Urinary bladder (tissue), 4 donors: ENCODE results near the gene COMMD1. TPM values are rescaled to one million over a fixed set of nuclear protein-coding genes. Genes with fewer than 3 reads are reported as not detected.

Source experiments
- DNase-seq: peaks from one replicate; pipeline ENCODE4 v3.0.0-alpha.2; 2015; ENCODE audit errors: extremely low spot score
- H3K27ac ChIP-seq: one replicate; pipeline ENCODE4 v1.5.1; 2013; ENCODE audit warnings: low read depth, mild to moderate bottlenecking, moderate library complexity
- H3K36me3 ChIP-seq: one replicate; pipeline ENCODE4 v1.6.1; 2013; ENCODE audit warnings: mild to moderate bottlenecking, moderate library complexity; ENCODE audit not compliant: insufficient read depth
- H3K4me1 ChIP-seq: one replicate; pipeline ENCODE4 v1.6.1; 2013; ENCODE audit warnings: mild to moderate bottlenecking, moderate library complexity; ENCODE audit not compliant: insufficient read depth
- H3K4me3 ChIP-seq: one replicate; pipeline ENCODE4 v1.5.1; 2013; ENCODE audit warnings: low read depth, low read length
- WGBS: extraction: QIAGEN DNeasy Blood & Tissue Kit; methylation state at CpG from one replicate; pipeline ENCODE4 v1.1.7; 2013; 5-methylcytosine and 5-hydroxymethylcytosine counted together
- polyA plus RNA-seq: library from polyadenylated mRNA; stranded (reverse); fragments of 200-250 nt; gene quantifications from one replicate; pipeline ENCODE4 v1.2.3, GENCODE V29; 2013
- small RNA-seq: library from RNA; depleted of rRNA; stranded (forward); fragments of <200 nt; gene quantifications from one replicate; pipeline ENCODE3, GENCODE V24; 2014
- total RNA-seq: library from RNA; depleted of rRNA; stranded (reverse); fragments of >200 nt; gene quantifications from one replicate; pipeline ENCODE4 v1.2.3, GENCODE V29; 2014
- donor health status: healthy with polysubstance abuse.
- donor health status: healthy.

COMMD1 gene
- total and polyA plus RNA-seq, 2 donors: 43.2 to 49.1 TPM

DNA sequence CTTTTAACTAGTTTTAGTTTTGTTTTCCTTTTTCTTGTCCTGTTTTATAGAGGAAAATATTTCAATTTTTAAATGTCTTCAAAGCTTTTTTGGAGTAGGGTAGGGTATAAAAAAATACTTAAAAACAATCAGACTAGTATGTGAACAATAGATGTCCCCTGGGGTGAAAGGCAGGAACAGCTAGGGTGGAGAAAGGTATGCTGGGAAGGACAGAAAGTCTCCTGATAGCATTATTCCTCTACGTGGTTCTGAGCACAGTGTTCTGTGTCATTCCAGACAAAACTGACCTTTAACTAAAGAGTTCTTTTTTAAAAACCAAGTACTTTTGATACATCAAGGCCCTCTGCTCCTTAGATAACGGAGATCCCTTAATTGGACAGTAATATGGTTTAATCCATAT lies 258.4 kb downstream of the COMMD1 start:
- Histone ChIP-seq H3K27ac (no peak overlapping the region), H3K4me1 (no peaks in the 10 kb centered on the region), H3K36me3 (no peaks in the 10 kb centered on the region), H3K4me3 (no peak overlapping the region)
- WGBS: 64% methylated on average over 2 of the region's 2 CpGs
- DNase-seq: no peak

DNA sequence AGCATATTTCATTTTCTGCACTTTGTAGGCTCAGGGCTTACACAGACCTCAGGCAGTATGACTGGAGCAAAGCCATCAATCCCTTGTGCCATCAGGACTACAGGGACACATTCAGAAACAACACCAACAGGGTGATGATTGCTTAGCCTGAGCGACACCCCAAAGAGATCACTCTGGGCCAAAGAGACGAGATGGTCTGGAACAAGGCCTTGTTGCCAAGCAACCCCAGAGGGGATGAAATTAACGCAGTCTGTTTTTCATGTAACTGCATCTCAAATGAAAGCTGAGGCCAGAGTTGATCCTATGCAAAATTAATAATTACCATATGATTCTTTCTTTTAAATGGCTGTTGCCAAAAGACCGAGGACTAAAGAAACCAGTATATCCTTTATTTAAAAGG lies 270.3 kb downstream of the COMMD1 start:
- DNase-seq: no peak
- 69% methylated on average over 4 of the region's 4 CpGs for WGBS
- no peak overlapping the region for H3K27ac ChIP-seq
- H3K4me1 ChIP-seq: no peaks in the 10 kb centered on the region
- H3K4me3 ChIP-seq: no peak overlapping the region
- H3K36me3 ChIP-seq: no peaks in the 10 kb centered on the region

DNA sequence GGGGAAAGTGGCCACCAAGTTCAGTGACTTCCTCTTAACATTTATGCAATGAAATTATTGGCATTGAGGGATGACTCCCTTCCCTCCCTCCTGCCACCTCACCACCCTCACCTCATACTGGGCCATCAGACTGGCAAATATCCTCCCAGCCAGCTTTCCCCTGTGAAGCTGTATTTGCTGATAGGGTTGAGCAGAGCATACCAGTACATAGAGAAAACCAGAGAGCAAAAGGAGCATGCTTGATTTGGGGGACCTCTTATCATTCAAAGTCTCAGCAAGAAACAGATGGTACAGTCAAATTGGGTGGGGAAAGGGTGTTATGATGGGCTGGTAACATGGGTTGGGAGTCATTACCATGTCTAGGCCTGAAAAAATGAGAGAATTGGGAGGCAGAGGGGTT lies 271.3 kb downstream of the COMMD1 start:
- no peak for DNase-seq
- no peaks in the 10 kb centered on the region for H3K4me1 ChIP-seq
- no peak overlapping the region for H3K27ac ChIP-seq
- H3K4me3 ChIP-seq: no peak overlapping the region
- no peaks in the 10 kb centered on the region for H3K36me3 ChIP-seq

DNA sequence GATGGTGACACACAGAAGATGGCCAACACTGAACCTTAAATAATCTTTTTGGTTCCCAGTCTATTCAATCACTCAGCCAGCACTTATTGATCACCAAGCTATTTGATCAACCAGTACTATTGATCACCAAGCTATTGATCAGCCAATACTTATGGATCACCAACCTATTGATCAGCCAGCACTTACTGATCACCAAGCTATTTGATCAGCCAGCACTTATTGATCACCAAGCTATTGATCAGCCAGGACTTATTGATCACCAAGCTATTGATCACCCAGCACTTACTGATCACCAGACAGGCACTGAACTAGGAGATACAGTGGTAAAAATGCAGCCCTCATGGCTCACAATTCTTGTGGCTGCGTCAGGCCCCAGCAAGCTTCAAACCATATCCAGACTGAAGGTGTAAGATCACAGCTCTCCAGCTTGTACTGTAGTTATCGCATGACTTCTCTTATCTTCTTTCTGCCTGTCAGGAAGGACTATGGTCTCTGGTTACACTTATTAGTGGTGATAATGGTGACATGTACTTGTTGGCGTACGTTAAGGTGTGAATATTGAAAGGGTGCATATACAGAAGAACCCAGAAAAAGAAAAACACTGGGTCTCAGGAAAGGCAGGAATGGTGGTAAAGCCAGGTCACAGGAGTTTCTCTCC lies 272.0 kb downstream of the COMMD1 start:
- H3K4me3 ChIP-seq: no peak overlapping the region
- DNase-seq: no peak
- no peaks in the 10 kb centered on the region for H3K36me3 ChIP-seq
- no peak overlapping the region for H3K27ac ChIP-seq
- H3K4me1 ChIP-seq: no peaks in the 10 kb centered on the region
- 87% methylated on average over 4 of the region's 4 CpGs for WGBS

DNA sequence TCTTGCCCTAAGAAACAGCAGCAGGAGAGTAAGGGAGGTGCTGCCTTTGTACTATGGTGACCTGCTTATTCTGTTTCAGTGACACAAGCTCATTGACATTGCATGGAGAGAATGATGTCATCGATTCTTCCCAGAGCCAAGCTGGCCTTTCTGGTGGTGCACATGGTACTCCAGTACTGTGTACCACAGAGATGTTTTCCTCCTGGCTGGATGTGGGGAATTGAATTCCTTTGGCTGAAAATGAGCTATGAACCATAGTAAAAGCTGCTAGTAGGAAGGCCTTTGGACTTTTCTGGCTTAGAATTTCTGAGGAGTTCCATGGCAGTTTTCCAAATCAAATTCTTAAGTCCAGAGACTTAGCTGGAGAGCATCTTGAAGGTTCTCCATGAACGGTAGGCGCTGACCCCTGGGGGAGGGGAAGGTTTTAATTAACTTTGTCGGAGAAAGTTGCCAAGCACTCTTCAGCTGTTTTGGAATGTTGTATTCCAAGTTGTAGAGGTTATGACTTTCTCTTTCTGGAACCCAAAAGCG lies 273.3 kb downstream of the COMMD1 start:
- no peak for DNase-seq
- WGBS: 70% methylated on average over 5 of the region's 5 CpGs
- no peaks in the 10 kb centered on the region for H3K4me1 ChIP-seq
- no peak overlapping the region for H3K27ac ChIP-seq
- no peaks in the 10 kb centered on the region for H3K36me3 ChIP-seq
- no peak overlapping the region for H3K4me3 ChIP-seq

DNA sequence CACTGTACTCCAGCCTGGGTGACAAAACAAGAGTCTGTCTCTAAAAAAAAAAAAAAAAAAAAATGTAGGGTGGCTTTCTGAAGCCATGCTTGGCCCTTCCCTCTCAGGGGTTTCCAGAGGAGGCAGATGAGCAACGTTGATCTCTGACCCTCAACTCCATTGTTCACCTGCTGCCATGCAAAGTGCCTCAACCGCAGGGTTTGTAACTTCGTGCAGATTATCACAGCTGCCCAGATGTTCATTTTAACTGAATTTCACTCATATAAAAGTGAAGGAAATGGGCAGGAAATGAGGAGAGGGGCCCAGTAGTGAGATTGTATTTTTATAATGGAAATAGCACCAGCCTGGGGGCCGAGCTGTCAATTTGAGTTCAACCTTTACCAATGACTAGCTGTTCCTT lies 275.5 kb downstream of the COMMD1 start:
- Histone ChIP-seq H3K4me3 (no peak overlapping the region), H3K27ac (no peak overlapping the region), H3K36me3 (no peaks in the 10 kb centered on the region), H3K4me1 (no peaks in the 10 kb centered on the region)
- DNase-seq: no peak
- WGBS: 70% methylated on average over 4 of the region's 4 CpGs

DNA sequence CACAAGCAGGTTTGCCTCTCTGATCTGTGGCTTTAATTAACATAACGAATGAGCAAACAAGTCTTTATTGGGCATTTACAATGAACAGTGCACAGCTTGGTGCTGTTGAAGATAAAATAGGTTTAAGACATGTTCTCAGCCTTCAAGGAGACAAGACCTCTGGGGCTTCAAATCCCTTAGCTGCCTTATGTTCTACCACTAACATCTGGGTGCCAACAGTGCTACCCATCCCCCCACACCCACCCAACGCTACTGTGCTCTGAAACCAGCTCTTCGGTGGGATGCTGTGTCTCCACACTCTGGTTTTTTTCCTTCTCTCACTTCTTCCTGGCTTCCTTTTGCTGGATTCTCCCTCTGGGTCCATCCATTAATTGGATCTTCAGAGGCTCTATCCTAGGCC lies 276.4 kb downstream of the COMMD1 start:
- WGBS: 82% methylated on average over 3 of the region's 3 CpGs
- Histone ChIP-seq H3K36me3 (no peaks in the 10 kb centered on the region), H3K4me1 (no peaks in the 10 kb centered on the region), H3K27ac (no peak overlapping the region), H3K4me3 (no peak overlapping the region)
- DNase-seq: no peak

DNA sequence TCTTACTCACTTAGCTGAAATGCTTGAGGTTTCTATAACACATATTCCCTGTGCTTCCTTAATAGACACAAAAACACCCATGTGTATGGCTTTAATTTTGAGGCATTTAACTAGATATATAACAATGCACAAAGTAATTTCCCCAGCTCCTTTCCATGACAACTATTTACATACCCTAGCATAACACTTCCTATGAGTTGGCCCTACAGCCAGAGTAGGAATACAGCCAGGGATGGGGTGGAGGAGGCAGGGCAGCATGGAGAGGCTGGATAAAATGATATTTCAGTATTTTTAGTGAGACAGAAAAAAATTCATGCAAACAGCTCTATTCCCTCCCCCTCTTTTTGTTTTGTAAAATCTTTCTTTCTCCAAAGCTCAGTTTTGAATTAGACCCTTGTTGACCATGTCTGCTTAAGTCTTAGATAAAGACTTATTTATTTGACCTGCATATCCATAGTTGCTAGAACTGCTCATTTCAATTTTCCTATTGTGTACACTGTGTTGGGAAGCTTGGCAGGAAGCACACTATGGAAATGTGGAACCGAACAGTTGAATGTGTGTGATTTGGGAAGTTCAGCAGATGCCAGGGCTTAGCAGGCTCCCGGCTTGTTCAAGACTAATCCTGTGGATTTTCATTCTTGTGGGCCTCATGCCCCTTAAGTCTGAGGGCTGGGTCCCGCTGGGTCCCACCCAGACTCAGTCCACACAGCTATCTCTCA lies 279.2 kb downstream of the COMMD1 start:
- H3K4me1 ChIP-seq: no peaks in the 10 kb centered on the region
- H3K27ac ChIP-seq: no peak overlapping the region
- no peak for DNase-seq
- H3K36me3 ChIP-seq: no peaks in the 10 kb centered on the region
- H3K4me3 ChIP-seq: no peak overlapping the region
- 61% methylated on average over 3 of the region's 3 CpGs for WGBS

Small RNA genes within 50 kb of the gene (small RNA-seq; reads per million reads assigned to genes)
- not detected for gene RF00019

Other genes starting within 250 kb of the COMMD1 start
- gene FAM161A, start 51.6 kb upstream of the COMMD1 start, total RNA-seq: 15.3 TPM
- gene FAM161A, start 51.6 kb upstream of the COMMD1 start, polyA plus RNA-seq: 2.4 TPM
- gene CCT4, start 17.0 kb upstream of the COMMD1 start, total RNA-seq: 122 TPM
- 92.5 TPM for gene CCT4, start 17.0 kb upstream of the COMMD1 start, polyA plus RNA-seq